GM04503 (cell line): ENCODE data around the gene SUPT20HL2.
"Not testable (repeated sequence)": the region's sequence is repeated elsewhere in the genome, so short reads cannot be mapped to it uniquely, and the experiment has no call there.

Experiments used
- DNase-seq: peaks from one replicate; pipeline ENCODE4 v3.0.0-alpha.2; 2012; ENCODE audit warnings: low read depth

Gene SUPT20HL2

GRCh38 chrX:24309580-24310374 lies 4.1 kb downstream of the SUPT20HL2 start:
- DNase-seq: not testable (repeated sequence)

- not testable (repeated sequence) for DNase-seq
Observed at GRCh38 chrX:24308803-24309202, 5.1 kb downstream of the SUPT20HL2 start.

- no peak for DNase-seq
Observed at GRCh38 chrX:24306440-24306839, 7.4 kb downstream of the SUPT20HL2 start.

GRCh38 chrX:24305905-24306304 lies 8.0 kb downstream of the SUPT20HL2 start:
- no peak for DNase-seq

GRCh38 chrX:24301806-24302205 lies 12.1 kb downstream of the SUPT20HL2 start:
- DNase-seq: no peak

GRCh38 chrX:24301060-24301459 lies 12.8 kb downstream of the SUPT20HL2 start:
- DNase-seq: no peak

GRCh38 chrX:24298191-24298590 lies 15.7 kb downstream of the SUPT20HL2 start:
- no peak for DNase-seq

DNA sequence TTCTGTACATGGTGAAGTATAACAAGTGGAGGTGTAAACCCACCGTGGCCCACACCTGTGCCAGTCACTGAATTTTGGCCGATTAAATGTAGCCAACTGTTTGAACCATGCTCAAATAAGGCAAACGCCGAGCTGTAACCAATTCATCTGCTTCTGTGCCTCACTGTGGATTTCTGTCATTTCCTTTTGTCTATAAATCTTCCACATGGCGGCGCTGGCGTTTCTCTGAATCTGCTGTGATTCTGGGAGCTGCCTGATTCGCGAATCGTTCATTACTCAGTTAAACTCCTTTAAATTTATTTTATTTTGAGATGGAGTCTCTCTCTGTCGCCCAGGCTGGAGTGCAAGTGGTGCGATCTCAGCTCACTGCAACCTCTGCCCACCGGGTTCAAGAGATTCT lies 19.2 kb downstream of the SUPT20HL2 start:
- no peak for DNase-seq

GRCh38 chrX:24293412-24293811 lies 20.5 kb downstream of the SUPT20HL2 start:
- no peak for DNase-seq

DNA sequence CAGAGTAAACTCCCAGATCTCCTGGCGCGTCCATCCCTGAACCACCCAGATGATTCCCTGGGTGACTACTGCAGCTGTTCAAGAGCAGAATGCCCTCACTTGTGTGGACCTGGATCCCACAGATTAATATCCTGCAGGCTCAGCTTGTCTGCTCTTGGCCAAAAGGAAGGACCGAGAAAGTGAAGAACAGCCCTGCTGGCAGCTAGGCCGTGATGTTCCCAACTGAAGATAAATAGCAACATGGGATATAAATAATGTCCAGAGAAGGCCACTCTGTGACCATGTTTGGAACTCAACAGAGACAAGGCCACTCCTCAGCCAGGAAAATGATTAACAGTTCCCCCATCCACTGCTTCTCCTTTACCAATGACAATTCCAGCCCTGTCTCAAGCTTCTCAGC lies 21.5 kb downstream of the SUPT20HL2 start:
- no peak for DNase-seq

- DNase-seq: no peak
Observed at GRCh38 chrX:24285082-24285481, 28.8 kb downstream of the SUPT20HL2 start.

GRCh38 chrX:24283127-24283794 lies 30.6 kb downstream of the SUPT20HL2 start:
- DNase-seq: no peak

DNA sequence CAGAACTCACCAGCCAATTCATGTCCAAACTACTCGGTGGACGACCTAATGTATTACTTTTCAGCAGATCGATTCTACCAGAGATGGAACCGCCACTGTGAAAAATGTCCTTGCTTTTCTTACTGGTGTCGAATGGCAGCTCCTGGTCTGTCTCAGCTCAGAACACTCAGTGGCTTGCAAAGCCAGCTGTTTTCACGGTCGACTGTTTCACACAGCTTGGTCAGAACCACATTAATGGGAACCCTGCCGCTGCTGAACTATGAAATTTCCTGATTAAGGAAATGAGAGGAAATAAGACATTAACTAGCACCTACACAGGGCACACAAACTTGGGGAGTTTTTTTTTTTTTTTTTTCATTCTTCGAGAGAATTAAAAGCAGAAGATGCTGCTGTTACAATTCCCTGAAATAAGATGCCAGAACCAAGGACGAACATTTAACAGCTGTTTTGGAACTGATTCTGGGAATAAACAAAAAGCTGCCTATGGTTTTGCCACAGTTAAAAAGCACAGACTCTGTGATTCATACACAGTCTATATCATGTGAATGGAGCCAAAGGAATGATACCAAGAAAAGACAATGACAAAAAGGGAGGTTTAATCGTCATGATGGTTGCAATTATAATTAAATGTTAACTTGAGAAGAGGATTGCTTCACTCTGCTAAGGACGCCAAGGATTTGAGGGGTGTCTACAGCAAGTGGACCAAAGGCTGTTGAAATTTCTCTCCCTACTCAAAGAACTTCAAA lies 31.3 kb downstream of the SUPT20HL2 start:
- DNase-seq: no peak

- DNase-seq: no peak
Observed at GRCh38 chrX:24277405-24277804, 36.5 kb downstream of the SUPT20HL2 start.

GRCh38 chrX:24276015-24276414 lies 37.9 kb downstream of the SUPT20HL2 start:
- DNase-seq: no peak

DNA sequence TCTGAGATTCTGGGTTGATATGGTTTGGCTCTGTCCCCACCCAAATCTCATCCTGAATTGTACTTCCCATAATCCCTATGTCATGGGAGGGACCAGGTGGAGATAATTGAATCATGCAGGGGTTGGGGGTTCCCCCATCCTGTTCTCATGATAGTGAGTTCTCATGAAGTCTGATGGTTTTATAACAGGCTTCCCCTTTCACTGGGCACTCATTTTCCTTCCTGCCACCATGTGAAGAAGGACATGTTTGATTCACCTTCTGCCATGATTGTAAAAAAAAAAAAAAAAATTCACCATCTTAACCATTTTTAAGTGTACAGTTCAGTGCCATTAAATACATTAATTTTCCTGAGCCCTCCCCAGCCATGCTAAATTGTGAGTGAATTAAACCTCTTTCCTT lies 42.6 kb downstream of the SUPT20HL2 start:
- no peak for DNase-seq

GRCh38 chrX:24268786-24269185 lies 45.1 kb downstream of the SUPT20HL2 start:
- DNase-seq: no peak

DNA sequence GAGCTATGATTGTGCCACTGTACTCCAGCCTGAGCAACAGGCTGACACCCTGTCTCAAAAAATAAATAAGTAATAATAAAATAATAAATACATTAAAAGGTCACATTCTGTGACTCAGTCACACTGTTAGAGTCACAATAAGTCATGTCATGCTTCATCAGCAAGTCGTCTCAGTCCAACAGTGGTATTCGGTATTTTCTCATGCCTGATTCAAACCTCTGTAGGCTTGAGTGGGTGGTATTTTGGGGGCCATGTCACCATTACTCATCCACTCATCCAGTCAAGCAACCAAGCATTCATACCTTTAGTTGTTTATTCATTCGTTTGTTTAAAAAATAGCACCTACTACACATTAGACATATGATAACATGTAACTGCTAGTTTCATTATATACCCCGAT lies 46.9 kb downstream of the SUPT20HL2 start:
- no peak for DNase-seq

DNA sequence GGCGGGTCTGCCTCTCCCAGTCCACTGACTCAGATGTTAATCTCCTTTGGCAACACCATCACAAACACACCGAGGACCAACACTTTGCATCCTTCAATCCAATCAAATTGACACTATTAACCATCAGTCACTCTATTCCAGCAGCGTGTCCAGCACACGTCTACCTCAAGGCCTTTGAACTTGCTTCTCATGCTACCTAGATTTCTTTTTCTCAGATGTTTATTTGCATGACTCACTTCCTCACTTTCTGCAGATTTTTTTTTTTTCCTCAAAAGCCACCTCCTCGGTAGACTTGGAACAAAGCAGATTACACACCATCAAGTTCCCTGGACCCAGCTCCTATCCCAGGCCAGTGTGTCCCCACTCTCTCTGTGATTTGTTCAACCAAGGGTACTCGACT lies 49.5 kb downstream of the SUPT20HL2 start:
- DNase-seq: no peak

- no peak for DNase-seq
Observed at GRCh38 chrX:24262309-24262708, 51.6 kb downstream of the SUPT20HL2 start.
